HCT116 (cell line): Measurements from ENCODE around the gene TAS2R20. TPM values are rescaled to one million over a fixed set of nuclear protein-coding genes. Genes with fewer than 3 reads are reported as not detected.

ENCODE experiments used
- ATAC-seq: fragments of 200-7000 bp; cut with Tn5 transposase; 2 replicates; pipeline ENCODE4 v1.9.1; 2020; ENCODE audit warnings: mild to moderate bottlenecking, moderate library complexity
- BruUV-seq: library from RNA; stranded (reverse); fragments of 400-500 nt; replicated peaks from 2 replicates; lab custom pipeline; 2021; lab: Mats Ljungman, UMichigan
- CTCF ChIA-PET: fragments of 300-600 bp; sonication (Branson Sonifier 250); formaldehyde crosslinking; loops from one replicate; lab custom pipeline; 2021; ENCODE audit warnings: antibody characterized with exemption; lab: Charles Lee
- POLR2A ChIA-PET: fragments of 300-600, 350-600 bp; sonication (Branson Sonifier 250); formaldehyde crosslinking; loops from one replicate; lab custom pipeline; 2021; ENCODE audit warnings: antibody characterized with exemption; lab: Charles Lee
- RAD21 ChIA-PET, 2 experiments: fragments of 300-600 bp; sonication (Branson Sonifier 250); formaldehyde crosslinking; loops; one replicate each; lab custom pipeline; 2023; ENCODE audit warnings: low total read pairs in 2 of 2; ENCODE audit not compliant: uncharacterized antibody in 2 of 2, unreplicated experiment in 2 of 2, low non-redundant PET in 1 of 2; lab: Charles Lee
- DNase-seq: peaks from one replicate; pipeline ENCODE4 v3.0.0-alpha.2; 2010; ENCODE audit warnings: low read depth, low spot score
- H2AFZ ChIP-seq: fragments of 200-600 bp; shearing (Covaris generic), sonication (generic); 2 replicates; pipeline ENCODE4 v1.6.1; 2017; ENCODE audit warnings: low read depth, mixed run types, mixed read lengths, antibody characterized with exemption, low read length; ENCODE audit not compliant: poor library complexity, severe bottlenecking
- H3K27ac ChIP-seq: 2 replicates; pipeline ENCODE4 v1.5.1; 2012; ENCODE audit warnings: low read depth, low read length
- H3K27me3 ChIP-seq: fragments of 200-600 bp; sonication (generic); 2 replicates; pipeline ENCODE4 v1.6.1; 2016; ENCODE audit warnings: mixed run types, low read length, mixed read lengths; ENCODE audit not compliant: insufficient read depth
- H3K36me3 ChIP-seq, 2 experiments: fragments of 200-500 bp in 1 of 2; fragments of 200-600 bp in 1 of 2; sonication (Bioruptor generic) in 1 of 2; sonication (generic) in 1 of 2; 2 replicates each; pipeline versions ENCODE4 v1.5.1 to v1.6.1; 2014 to 2016; ENCODE audit warnings: low read length in 2 of 2, inconsistent platforms in 1 of 2, mixed read lengths in 1 of 2, mixed run types in 1 of 2; ENCODE audit not compliant: insufficient read depth in 2 of 2, control insufficient read depth in 1 of 2
- H3K4me1 ChIP-seq, 2 experiments: fragments of 200-600 bp in 1 of 2; sonication (generic) in 1 of 2; 2 replicates each; pipeline versions ENCODE4 v1.5.1 to v1.6.1; 2012 to 2017; ENCODE audit warnings: low read length in 2 of 2, inconsistent platforms in 1 of 2, mild to moderate bottlenecking in 1 of 2, mixed read lengths in 1 of 2, mixed run types in 1 of 2, moderate library complexity in 1 of 2; ENCODE audit not compliant: insufficient read depth in 2 of 2, control insufficient read depth in 1 of 2
- H3K4me2 ChIP-seq: fragments of 200-600 bp; sonication (generic); 2 replicates; pipeline ENCODE4 v1.6.1; 2017; ENCODE audit warnings: mixed run types, low read length, mixed read lengths
- H3K4me3 ChIP-seq, 2 experiments: fragments of 200-600 bp in 1 of 2; sonication (generic) in 1 of 2; replicated peaks in 1 of 2; 2 replicates each; pipeline ENCODE4 v1.5.1; 2011 to 2016; ENCODE audit warnings: low read length in 2 of 2, control low read depth in 1 of 2, low read depth in 1 of 2, mild to moderate bottlenecking in 1 of 2, mixed read lengths in 1 of 2, mixed run types in 1 of 2
- H3K79me2 ChIP-seq: fragments of 200-600 bp; sonication (generic); 2 replicates; pipeline ENCODE4 v1.6.1; 2017; ENCODE audit warnings: mild to moderate bottlenecking, mixed run types, low read length, moderate library complexity, mixed read lengths; ENCODE audit not compliant: insufficient read depth
- H3K9ac ChIP-seq: fragments of 200-600 bp; sonication (generic); 2 replicates; pipeline ENCODE4 v1.6.1; 2016; ENCODE audit warnings: low read length, mixed read lengths
- H3K9me2 ChIP-seq: fragments of 200-600 bp; sonication (generic), shearing (Covaris generic); 2 replicates; pipeline ENCODE4 v1.6.1; 2017; ENCODE audit warnings: mixed run types, mild to moderate bottlenecking, moderate library complexity; ENCODE audit not compliant: insufficient read depth
- H3K9me3 ChIP-seq, 2 experiments: fragments of 200-500 bp in 1 of 2; fragments of 200-600 bp in 1 of 2; sonication (Bioruptor generic) in 1 of 2; sonication (generic) in 1 of 2; 2 replicates each; pipeline ENCODE4 v1.6.1; 2014 to 2017; ENCODE audit warnings: low read length in 2 of 2, mixed read lengths in 2 of 2, inconsistent platforms in 1 of 2, low read depth in 1 of 2, mild to moderate bottlenecking in 1 of 2, mixed run types in 1 of 2, moderate library complexity in 1 of 2; ENCODE audit not compliant: control insufficient read depth in 1 of 2, insufficient read depth in 1 of 2
- H4K20me1 ChIP-seq: fragments of 200-600 bp; sonication (generic), shearing (Covaris generic); 2 replicates; pipeline ENCODE4 v1.6.1; 2017; ENCODE audit warnings: mixed run types, mild to moderate bottlenecking, moderate library complexity; ENCODE audit not compliant: insufficient read depth
- ATF3 ChIP-seq: IDR thresholded peaks from 2 replicates; pipeline ENCODE4 v1.6.1; 2012
- CBX3 ChIP-seq: IDR thresholded peaks from 2 replicates; pipeline ENCODE4 v1.6.1; 2012; ENCODE audit warnings: low read depth
- CEBPB ChIP-seq: IDR thresholded peaks from 2 replicates; pipeline ENCODE4 v1.6.1; 2012; ENCODE audit warnings: low read depth
- CTCF ChIP-seq, 3 experiments: fragments of 200-600 bp in 1 of 3; sonication (generic) in 1 of 3; IDR thresholded peaks in 2 of 3; conservative IDR thresholded peaks in 1 of 3; 2 replicates each; pipeline ENCODE4 v1.5.1; 2012 to 2017; ENCODE audit warnings: low read depth in 2 of 3, low read length in 2 of 3, antibody characterized with exemption in 1 of 3, borderline replicate concordance in 1 of 3, control low read depth in 1 of 3, mild to moderate bottlenecking in 1 of 3, mixed read lengths in 1 of 3, mixed run types in 1 of 3, moderate library complexity in 1 of 3; ENCODE audit not compliant: insufficient read depth in 1 of 3
- EGR1 ChIP-seq: IDR thresholded peaks from 2 replicates; pipeline ENCODE4 v1.6.1; 2012; ENCODE audit warnings: low read depth
- ELF1 ChIP-seq: IDR thresholded peaks from 2 replicates; pipeline ENCODE4 v1.6.1; 2012; ENCODE audit warnings: low read depth, borderline replicate concordance
- EZH2 ChIP-seq: fragments of 200-600 bp; sonication (generic); IDR thresholded peaks from 2 replicates; pipeline ENCODE4 v1.6.1; 2017; ENCODE audit warnings: antibody characterized with exemption, mixed run types
- EZH2phosphoT487 ChIP-seq: fragments of 200-600 bp; IDR thresholded peaks from 2 replicates; pipeline ENCODE4 v1.6.1; 2018; ENCODE audit warnings: antibody characterized with exemption, borderline replicate concordance
- FOSL1 ChIP-seq: IDR thresholded peaks from 2 replicates; pipeline ENCODE4 v1.6.1; 2012; ENCODE audit warnings: low read depth
- JUND ChIP-seq: IDR thresholded peaks from 2 replicates; pipeline ENCODE4 v1.6.1; 2012
- MAX ChIP-seq: IDR thresholded peaks from 2 replicates; pipeline ENCODE4 v1.6.1; 2012
- POLR2A ChIP-seq: IDR thresholded peaks from 2 replicates; pipeline ENCODE4 v1.7.0; 2011; ENCODE audit warnings: borderline replicate concordance; ENCODE audit not compliant: insufficient read depth, insufficient read length; ENCODE audit errors: extremely low read depth
- POLR2AphosphoS5 ChIP-seq: IDR thresholded peaks from 2 replicates; pipeline ENCODE4 v1.6.1; 2011; ENCODE audit warnings: mild to moderate bottlenecking, low read depth, low read length, moderate library complexity
- RAD21 ChIP-seq: IDR thresholded peaks from 2 replicates; pipeline ENCODE4 v1.6.1; 2012; ENCODE audit warnings: low read depth, mild to moderate bottlenecking
- SP1 ChIP-seq: IDR thresholded peaks from 2 replicates; pipeline ENCODE4 v1.6.1; 2012; ENCODE audit warnings: low read depth
- SRF ChIP-seq: IDR thresholded peaks from 2 replicates; pipeline ENCODE4 v1.6.1; 2012; ENCODE audit warnings: low read depth
- TCF7L2 ChIP-seq: IDR thresholded peaks from 2 replicates; pipeline ENCODE4 v1.7.0; 2011; ENCODE audit warnings: borderline replicate concordance, inconsistent platforms; ENCODE audit not compliant: insufficient read depth, insufficient read length; ENCODE audit errors: extremely low read depth
- ZFX ChIP-seq: fragments of 450-650 bp; IDR thresholded peaks from 2 replicates; pipeline ENCODE4 v1.6.1; 2017
- intact Hi-C: fragments of 100-400 bp; cut with micrococcal nuclease; formaldehyde crosslinking; loops from 2 replicates; pipeline ENCODE4 v1.10.0; 2022
- total RNA-seq: library from RNA; stranded (reverse); gene quantifications from one replicate; pipeline ENCODE4 v1.2.1, GENCODE V29; 2021; ENCODE audit not compliant: unreplicated experiment
- TF ChIP-seq, protein P1 (sequence below): IDR thresholded peaks from 2 replicates; pipeline ENCODE4 v1.6.1; 2011; ENCODE audit warnings: mild to moderate bottlenecking, low read length, moderate library complexity; ENCODE audit not compliant: insufficient replicate concordance; ENCODE audit errors: extremely low read depth

Gene TAS2R20
- total RNA-seq, 1 experiment from 2014 or later = 0.76 TPM

DNA sequence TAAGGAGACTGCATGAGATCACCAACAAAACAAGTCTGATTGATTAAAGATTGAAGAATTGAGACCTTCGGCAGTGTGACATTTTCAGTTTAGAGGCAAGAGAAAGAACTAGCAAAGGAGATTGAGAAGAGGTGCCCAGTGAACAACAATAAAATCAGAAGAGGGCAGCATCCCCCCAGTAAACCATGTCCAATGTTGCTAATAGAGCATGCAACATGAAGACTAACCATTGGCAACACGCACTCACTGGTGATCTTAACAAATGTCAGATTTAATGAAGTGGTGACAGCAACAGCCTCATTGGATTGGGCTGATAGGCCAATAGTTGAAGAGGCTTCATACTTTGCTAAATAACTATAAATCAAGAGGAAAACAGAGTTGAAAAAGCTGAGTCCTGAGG, 38.3 kb downstream of the TAS2R20 start:
- H3K9ac ChIP-seq = no peak overlapping the region
- H3K4me1 ChIP-seq = no peaks in the 10 kb centered on the region
- intact Hi-C loops = no loop called here
- H3K27ac ChIP-seq = no peak overlapping the region
- H3K9me3 ChIP-seq = peaks cover 0 to 5% of the 10 kb centered on the region in 2 experiments; a peak in 1 of 4 replicates
- H3K79me2 ChIP-seq = peaks cover 19% of the 10 kb centered on the region
- H2AFZ ChIP-seq = no peak overlapping the region
- ChIA-PET CTCF (no interaction called here), RAD21 (interaction anchor here in 1 of 2 experiments (0.6 kb wide), 1 partner anchor 14 kb away, joined by 3 read pairs; no protein-coding TSS in a partner anchor), POLR2A (no interaction called here)
- H3K27me3 ChIP-seq = no peaks in the 10 kb centered on the region
- TF ChIP-seq RAD21 = peak; percentile 36; the same call in 1 of the 2 replicates
- no peak for TF ChIP-seq JUND
- H3K4me3 ChIP-seq = no peak overlapping the region
- no peak for DNase-seq
- no peak overlapping the region for H3K4me2 ChIP-seq
- H3K9me2 ChIP-seq = no peaks in the 10 kb centered on the region
- no TSS peak for BruUV-seq
- H4K20me1 ChIP-seq = no peaks in the 10 kb centered on the region
- ATAC-seq = no peak
- no peaks in the 10 kb centered on the region for H3K36me3 ChIP-seq

DNA sequence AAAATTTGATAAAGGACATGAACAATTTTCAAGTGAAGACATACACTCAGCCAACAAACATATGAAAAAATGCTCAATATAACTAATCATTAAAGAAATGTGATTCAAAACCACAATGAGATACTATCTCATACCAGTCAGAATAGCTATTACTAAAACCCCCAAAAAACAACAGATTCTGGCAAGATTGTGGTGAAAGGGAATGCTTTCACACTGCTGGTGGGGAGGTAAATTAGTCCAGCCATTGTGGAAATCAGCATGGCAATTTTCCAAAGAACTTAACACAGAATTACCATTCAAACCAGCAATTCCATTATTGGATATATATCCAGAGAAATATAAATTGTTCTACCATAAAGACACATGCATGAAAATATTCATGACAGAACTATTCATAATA, 40.4 kb downstream of the TAS2R20 start:
- H4K20me1 ChIP-seq = no peaks in the 10 kb centered on the region
- no peak for ATAC-seq
- H3K9me3 ChIP-seq = peaks cover 0 to 5% of the 10 kb centered on the region in 2 experiments; a peak in 1 of 4 replicates
- POLR2A ChIA-PET = no interaction called here
- H3K4me2 ChIP-seq = no peak overlapping the region
- H3K36me3 ChIP-seq = no peaks in the 10 kb centered on the region
- RAD21 ChIA-PET = no interaction called here
- H3K4me1 ChIP-seq = no peaks in the 10 kb centered on the region
- DNase-seq = no peak
- intact Hi-C loops = no loop called here
- no peak for TF ChIP-seq POLR2A
- TF ChIP-seq TCF7L2 = no peak
- TF ChIP-seq RAD21 = no peak
- no peak for TF ChIP-seq ZFX
- no peak for TF ChIP-seq CTCF (IDR thresholded peaks at IDR 0.05 in 2 of 3, conservative IDR thresholded peaks at IDR 0.05 in 1 of 3; ENCODE audit: borderline replicate concordance in 1 of 3, insufficient read depth in 1 of 3, low read depth in 2 of 3, low read length in 2 of 3)
- TF ChIP-seq, protein P1, sequence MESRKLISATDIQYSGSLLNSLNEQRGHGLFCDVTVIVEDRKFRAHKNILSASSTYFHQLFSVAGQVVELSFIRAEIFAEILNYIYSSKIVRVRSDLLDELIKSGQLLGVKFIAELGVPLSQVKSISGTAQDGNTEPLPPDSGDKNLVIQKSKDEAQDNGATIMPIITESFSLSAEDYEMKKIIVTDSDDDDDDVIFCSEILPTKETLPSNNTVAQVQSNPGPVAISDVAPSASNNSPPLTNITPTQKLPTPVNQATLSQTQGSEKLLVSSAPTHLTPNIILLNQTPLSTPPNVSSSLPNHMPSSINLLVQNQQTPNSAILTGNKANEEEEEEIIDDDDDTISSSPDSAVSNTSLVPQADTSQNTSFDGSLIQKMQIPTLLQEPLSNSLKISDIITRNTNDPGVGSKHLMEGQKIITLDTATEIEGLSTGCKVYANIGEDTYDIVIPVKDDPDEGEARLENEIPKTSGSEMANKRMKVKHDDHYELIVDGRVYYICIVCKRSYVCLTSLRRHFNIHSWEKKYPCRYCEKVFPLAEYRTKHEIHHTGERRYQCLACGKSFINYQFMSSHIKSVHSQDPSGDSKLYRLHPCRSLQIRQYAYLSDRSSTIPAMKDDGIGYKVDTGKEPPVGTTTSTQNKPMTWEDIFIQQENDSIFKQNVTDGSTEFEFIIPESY = no peak
- no peak for TF ChIP-seq SRF
- TF ChIP-seq JUND = no peak
- TF ChIP-seq EZH2 = no peak
- no peak for TF ChIP-seq ELF1
- TF ChIP-seq CBX3 = no peak
- no peak for TF ChIP-seq EGR1
- TF ChIP-seq SP1 = no peak
- TF ChIP-seq FOSL1 = no peak
- no peak for TF ChIP-seq ATF3
- TF ChIP-seq EZH2phosphoT487 = no peak
- TF ChIP-seq MAX = no peak
- no peak for TF ChIP-seq CEBPB
- TF ChIP-seq POLR2AphosphoS5 = no peak
- no peak overlapping the region for H2AFZ ChIP-seq
- peaks cover 30% of the 10 kb centered on the region for H3K79me2 ChIP-seq
- no peaks in the 10 kb centered on the region for H3K27me3 ChIP-seq
- no peaks in the 10 kb centered on the region for H3K9me2 ChIP-seq
- CTCF ChIA-PET = no interaction called here
- no peak overlapping the region for H3K4me3 ChIP-seq
- no TSS peak for BruUV-seq
- no peak overlapping the region for H3K27ac ChIP-seq
- no peak overlapping the region for H3K9ac ChIP-seq
